Activated T-cell treated with anti-CD3 and anti-CD28 coated beads, Interleukin-2, amount 50 U/mL, for 72 hours (primary cell): ENCODE measurements around the gene AKT1S1. TPM values are rescaled to one million over a fixed set of nuclear protein-coding genes. Genes with fewer than 3 reads are reported as not detected.
A peak's percentile ranks its signal among the peaks of the same experiment; 100 is the strongest.

Experiments
- ATAC-seq, 2 donors: fragments of 150-1000 bp; cut with Tn5 transposase; replicated peaks in 1 of 2; 2 replicates each; pipeline ENCODE4 v1.10.0; 2021; ENCODE audit warnings: moderate library complexity in 2 of 2, mild to moderate bottlenecking in 1 of 2
- DNase-seq, 2 donors: peaks; one replicate each; pipeline ENCODE4 v3.0.0; 2021 to 2022; ENCODE audit warnings: mixed read lengths in 1 of 2
- H3K27ac Mint-ChIP-seq: one replicate; pipeline ENCODE4 v1.8.0; 2022; ENCODE audit warnings: mild to moderate bottlenecking, moderate library complexity, mixed read lengths
- H3K27me3 Mint-ChIP-seq: one replicate; pipeline ENCODE4 v1.8.0; 2022; ENCODE audit warnings: low read depth, mixed read lengths
- H3K36me3 Mint-ChIP-seq, 2 donors: one replicate each; pipeline ENCODE4 v1.8.0; 2022; ENCODE audit warnings: mixed read lengths in 2 of 2, mild to moderate bottlenecking in 1 of 2; ENCODE audit not compliant: insufficient read depth in 2 of 2
- H3K4me1 Mint-ChIP-seq: one replicate; pipeline ENCODE4 v1.8.0; 2022; ENCODE audit warnings: low read depth, mixed read lengths
- H3K4me3 Mint-ChIP-seq, 2 donors: one replicate each; pipeline ENCODE4 v1.8.0; 2022; ENCODE audit warnings: mild to moderate bottlenecking in 2 of 2, mixed read lengths in 2 of 2, moderate library complexity in 2 of 2
- H3K9me3 Mint-ChIP-seq, 2 donors: one replicate each; pipeline ENCODE4 v1.8.0; 2022; ENCODE audit warnings: mixed read lengths in 2 of 2
- total RNA-seq, 2 donors: library from RNA; stranded (reverse); gene quantifications; one replicate each; pipeline ENCODE4 v1.2.3, GENCODE V29; 2022

The AKT1S1 gene
- total RNA-seq, 2 donors from 2014 or later, result 30.5 to 36.6 TPM

GRCh38 chr19:49875177-49875576 lies 2.0 kb downstream of the AKT1S1 start:
- peaks cover 0 to 9% of the 10 kb centered on the region in 2 donors for H3K36me3 Mint-ChIP-seq
- DNase-seq (no peak), ATAC-seq (no peak)
- peaks cover 48% of the 10 kb centered on the region for H3K4me1 Mint-ChIP-seq
- H3K4me3 Mint-ChIP-seq, result no peak overlapping the region
- H3K27ac Mint-ChIP-seq, result peak overlapping the region; percentile 93
- H3K27me3 Mint-ChIP-seq, result no peaks in the 10 kb centered on the region
- H3K9me3 Mint-ChIP-seq, result no peaks in the 10 kb centered on the region

DNA sequence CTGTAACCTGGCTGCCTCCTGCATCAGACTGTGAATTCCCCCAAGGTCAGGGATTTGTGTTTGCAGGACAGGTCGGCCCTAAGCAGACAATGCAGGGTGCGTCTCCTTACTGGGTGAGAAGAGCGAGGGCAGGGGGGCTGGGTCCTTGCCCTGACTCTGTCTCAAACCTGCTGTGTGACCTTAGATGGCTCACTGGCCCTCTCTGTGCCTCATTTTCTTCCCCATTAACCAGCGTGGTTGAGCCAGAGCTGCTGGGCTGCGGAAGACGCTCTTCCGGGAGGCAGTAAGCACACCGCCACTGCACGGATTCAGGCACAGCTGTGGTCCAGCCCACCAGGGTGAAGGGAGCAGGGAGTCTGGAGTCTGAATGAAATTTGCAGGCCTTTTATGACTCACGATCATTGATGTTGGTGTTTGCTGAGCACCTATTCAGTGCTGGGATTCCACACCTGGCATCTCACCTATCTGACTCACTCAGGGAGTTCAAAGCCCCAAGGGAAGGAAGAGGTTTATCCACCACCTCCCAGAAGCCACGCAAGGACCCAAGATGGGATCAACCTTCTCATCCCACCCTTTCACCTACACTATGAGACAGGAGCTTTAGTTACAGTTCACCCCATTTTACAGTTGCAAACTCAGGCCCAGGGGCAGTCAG lies 2.5 kb downstream of the AKT1S1 start:
- Mint-ChIP-seq H3K36me3 (peaks cover 0 to 5% of the 10 kb centered on the region in 2 donors), H3K4me3 (no peak overlapping the region), H3K27me3 (no peaks in the 10 kb centered on the region), H3K9me3 (no peaks in the 10 kb centered on the region), H3K4me1 (peaks cover 50% of the 10 kb centered on the region), H3K27ac (peak overlapping the region; percentile 52)
- DNase-seq, result no peak
- ATAC-seq, result no peak

DNA sequence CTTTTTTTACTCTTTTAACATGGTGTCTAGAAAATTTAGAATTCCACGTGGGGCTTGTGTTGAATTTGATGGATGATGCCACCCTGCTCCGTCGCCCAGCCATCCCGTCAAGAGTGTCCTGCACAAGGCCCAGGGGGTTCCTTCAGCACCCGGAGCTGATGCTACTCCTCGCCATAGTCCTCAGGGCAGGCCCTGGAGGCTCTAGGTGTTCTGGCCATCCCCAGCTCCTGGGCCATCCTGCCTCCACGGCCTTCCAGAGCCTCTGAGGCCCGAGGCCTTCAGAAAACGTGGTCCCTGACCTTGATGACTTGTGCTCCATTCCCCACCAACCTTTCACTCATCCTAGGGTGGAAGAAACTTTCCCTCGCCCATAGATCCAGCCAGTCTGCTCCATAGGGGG lies 3.3 kb downstream of the AKT1S1 start:
- no peak overlapping the region for H3K27ac Mint-ChIP-seq
- no peaks in the 10 kb centered on the region for H3K27me3 Mint-ChIP-seq
- peaks cover 0 to 5% of the 10 kb centered on the region in 2 donors for H3K36me3 Mint-ChIP-seq
- H3K9me3 Mint-ChIP-seq, result no peaks in the 10 kb centered on the region
- no peak for ATAC-seq
- H3K4me3 Mint-ChIP-seq, result no peak overlapping the region
- peaks cover 42% of the 10 kb centered on the region for H3K4me1 Mint-ChIP-seq
- DNase-seq, result no peak

GRCh38 chr19:49873129-49873521 lies 4.0 kb downstream of the AKT1S1 start:
- Mint-ChIP-seq H3K27ac (no peak overlapping the region), H3K27me3 (no peaks in the 10 kb centered on the region), H3K36me3 (peaks cover 0 to 5% of the 10 kb centered on the region in 2 donors), H3K9me3 (no peaks in the 10 kb centered on the region), H3K4me3 (no peak overlapping the region), H3K4me1 (peaks cover 35% of the 10 kb centered on the region)
- DNase-seq (no peak), ATAC-seq (no peak)

DNA sequence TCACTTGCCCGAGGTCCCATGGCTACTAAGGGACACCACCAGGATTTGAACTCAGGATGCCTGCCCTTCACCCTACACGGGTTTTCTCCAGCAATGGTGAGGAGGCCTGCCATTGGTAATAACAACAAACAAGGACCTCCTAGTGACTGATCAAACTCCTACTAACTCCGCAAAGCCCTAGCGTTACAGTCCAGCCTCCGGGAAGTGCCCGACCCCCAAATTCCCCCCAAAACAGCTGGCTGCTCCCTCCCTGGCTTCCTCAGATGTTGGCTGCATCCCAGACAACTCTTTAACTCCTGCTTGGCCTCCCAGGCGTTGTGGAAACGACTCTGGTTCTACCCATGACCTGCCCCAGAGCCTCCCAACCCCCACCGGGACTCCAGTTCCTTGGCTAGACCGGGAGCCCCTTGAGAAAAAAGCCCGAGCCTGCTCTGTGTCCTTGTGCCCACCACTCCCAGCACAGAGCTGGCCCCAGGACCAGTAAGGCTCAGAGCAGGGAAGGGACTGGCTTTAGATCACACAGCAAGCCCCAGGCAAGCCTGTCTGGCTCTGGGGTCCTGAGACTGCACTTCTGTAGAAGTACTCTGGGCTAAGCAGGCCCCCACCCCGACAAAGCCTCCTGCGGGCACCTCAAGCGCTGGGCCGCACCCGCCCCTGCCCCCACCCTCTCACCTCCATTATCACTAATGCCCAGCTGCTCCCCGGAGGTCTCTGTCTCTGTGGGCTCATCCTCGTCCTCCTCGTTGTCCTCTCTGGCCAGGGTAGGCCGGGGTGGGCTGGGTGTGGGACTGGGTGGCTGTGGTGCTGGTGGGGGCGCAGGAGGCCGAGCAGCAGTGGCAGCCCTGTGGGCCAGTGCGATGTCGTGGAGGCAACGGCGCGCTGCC lies 4.7 kb downstream of the AKT1S1 start:
- ATAC-seq (no peak), DNase-seq (no peak)
- Mint-ChIP-seq H3K9me3 (no peaks in the 10 kb centered on the region), H3K4me1 (peaks cover 32% of the 10 kb centered on the region), H3K27me3 (no peaks in the 10 kb centered on the region), H3K4me3 (peak overlapping the region in 1 of 2 donors; percentile 3), H3K27ac (peak overlapping the region; percentile 35), H3K36me3 (peaks cover 0 to 4% of the 10 kb centered on the region in 2 donors)

- H3K27ac Mint-ChIP-seq, result no peak overlapping the region
- H3K27me3 Mint-ChIP-seq, result no peaks in the 10 kb centered on the region
- H3K36me3 Mint-ChIP-seq, result peaks cover 1 to 7% of the 10 kb centered on the region in 2 donors
- ATAC-seq (no peak), DNase-seq (no peak)
- no peaks in the 10 kb centered on the region for H3K9me3 Mint-ChIP-seq
- peak overlapping the region; percentile 3 to 12 for H3K4me3 Mint-ChIP-seq
- peaks cover 37% of the 10 kb centered on the region for H3K4me1 Mint-ChIP-seq
Observed at GRCh38 chr19:49871349-49871985, 5.7 kb downstream of the AKT1S1 start.

DNA sequence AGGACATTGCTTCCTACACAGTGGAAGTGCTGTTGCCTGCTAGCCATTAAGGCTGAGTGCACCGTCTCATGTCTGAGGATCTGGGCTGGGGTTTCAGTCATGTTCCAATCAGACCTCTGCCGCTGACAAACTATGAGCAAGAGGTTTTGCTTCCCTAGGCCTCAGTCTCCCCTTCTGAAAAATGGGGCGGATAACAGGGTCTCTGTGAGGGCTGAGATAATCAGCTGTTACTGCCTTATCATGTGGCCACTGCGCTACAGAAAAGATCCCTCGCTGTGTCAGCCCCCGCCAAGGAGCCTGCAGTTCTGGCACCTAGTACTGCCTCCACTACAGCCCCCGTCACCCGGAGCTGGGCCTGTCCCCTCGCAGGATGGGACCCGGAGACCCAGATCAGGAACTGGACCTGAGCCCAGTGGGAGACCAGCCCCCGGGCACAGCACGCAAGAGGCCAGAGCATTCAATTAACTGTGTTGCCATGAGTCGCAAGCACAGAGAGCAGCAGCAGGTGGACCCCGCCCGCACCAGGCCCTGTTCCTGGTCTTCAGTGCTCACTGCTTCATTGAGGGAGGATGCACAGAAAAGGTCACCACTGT lies 6.8 kb downstream of the AKT1S1 start:
- DNase-seq, result no peak
- Mint-ChIP-seq H3K4me1 (peaks cover 42% of the 10 kb centered on the region), H3K27ac (peak overlapping the region; percentile 77), H3K36me3 (peaks cover 1 to 10% of the 10 kb centered on the region in 2 donors), H3K4me3 (no peak overlapping the region), H3K27me3 (no peaks in the 10 kb centered on the region), H3K9me3 (no peaks in the 10 kb centered on the region)
- ATAC-seq, result no peak

DNA sequence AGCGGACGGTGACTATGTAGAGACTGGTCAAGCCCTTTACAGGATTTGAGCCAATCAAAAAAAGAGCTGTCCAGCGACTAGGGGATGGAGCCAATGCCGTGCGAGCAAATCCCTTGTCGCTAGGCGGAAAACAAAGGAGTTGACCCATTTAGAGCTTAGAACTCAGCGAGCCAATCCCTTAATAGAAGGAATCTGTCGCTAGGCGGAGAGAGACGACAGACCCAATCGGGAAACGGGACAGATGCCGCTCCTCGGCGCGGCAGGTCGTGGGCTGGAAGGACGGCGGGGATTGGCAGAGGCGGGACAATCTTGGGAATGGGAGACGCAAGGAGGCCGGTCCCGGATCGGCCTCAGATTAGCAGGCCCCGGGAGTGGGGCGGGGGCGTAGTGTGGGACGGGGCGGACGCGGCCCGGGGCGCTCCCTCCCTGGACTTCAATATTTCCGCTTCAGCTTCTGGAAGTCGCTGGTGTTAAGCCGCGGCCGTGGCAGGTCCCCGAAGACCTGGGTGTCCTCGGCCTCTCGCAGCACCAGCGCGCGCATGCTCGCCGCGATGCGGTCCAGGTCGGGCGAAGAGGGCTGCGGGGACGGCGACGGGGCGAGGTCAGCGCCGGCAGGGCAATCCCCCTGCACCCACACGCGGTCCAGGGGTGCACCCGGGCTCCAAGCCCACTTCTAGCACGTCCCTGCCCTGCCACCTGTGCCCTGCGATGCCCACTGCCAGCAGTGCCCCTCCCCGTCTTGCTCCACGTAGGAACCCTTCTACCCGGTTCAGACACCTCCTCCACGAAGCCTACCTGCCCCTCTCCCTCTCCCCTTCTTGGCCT lies 7.5 kb downstream of the AKT1S1 start:
- peaks cover 2 to 10% of the 10 kb centered on the region in 2 donors for H3K36me3 Mint-ChIP-seq
- no peaks in the 10 kb centered on the region for H3K27me3 Mint-ChIP-seq
- H3K27ac Mint-ChIP-seq, result peak overlapping the region; percentile 77
- DNase-seq (peak; percentile 90 to 92), ATAC-seq (peak; percentile 78 to 81)
- H3K4me1 Mint-ChIP-seq, result peaks cover 42% of the 10 kb centered on the region
- H3K4me3 Mint-ChIP-seq, result no peak overlapping the region
- no peaks in the 10 kb centered on the region for H3K9me3 Mint-ChIP-seq

GRCh38 chr19:49869009-49869483 lies 8.1 kb downstream of the AKT1S1 start:
- H3K4me1 Mint-ChIP-seq, result peaks cover 44% of the 10 kb centered on the region
- H3K4me3 Mint-ChIP-seq, result no peak overlapping the region
- no peaks in the 10 kb centered on the region for H3K27me3 Mint-ChIP-seq
- H3K9me3 Mint-ChIP-seq, result no peaks in the 10 kb centered on the region
- ATAC-seq (peak; percentile 9 to 18), DNase-seq (no peak)
- H3K36me3 Mint-ChIP-seq, result peaks cover 8 to 11% of the 10 kb centered on the region in 2 donors
- H3K27ac Mint-ChIP-seq, result peak overlapping the region; percentile 19

GRCh38 chr19:49866933-49867782 lies 10.0 kb downstream of the AKT1S1 start, which contains the start of gene PNKP:
TSS of gene PNKP (minus strand) at chr19:49867576. CDS start at chr19:49867204, 372 bp downstream.
- no peaks in the 10 kb centered on the region for H3K27me3 Mint-ChIP-seq
- no peak within 1 kb of the TSS for H3K4me3 Mint-ChIP-seq
- ATAC-seq, result peak; percentile 56 to 62
- peak; percentile 92 to 93 for DNase-seq
- peaks cover 10 to 13% of the 10 kb centered on the region in 2 donors for H3K36me3 Mint-ChIP-seq
- no peaks in the 10 kb centered on the region for H3K9me3 Mint-ChIP-seq
- peaks cover 46% of the 10 kb centered on the region for H3K4me1 Mint-ChIP-seq
- peak within 1 kb of the TSS; percentile 92 for H3K27ac Mint-ChIP-seq

- Mint-ChIP-seq H3K36me3 (peaks cover 12 to 13% of the 10 kb centered on the region in 2 donors), H3K27ac (no peak overlapping the region), H3K4me3 (no peak overlapping the region), H3K9me3 (no peaks in the 10 kb centered on the region), H3K27me3 (no peaks in the 10 kb centered on the region), H3K4me1 (peaks cover 33% of the 10 kb centered on the region)
- ATAC-seq (no peak), DNase-seq (no peak)
Observed at GRCh38 chr19:49864890-49865289, 12.3 kb downstream of the AKT1S1 start.
